ENCODE results near the gene WDFY1.

The WDFY1 gene

GRCh38 chr2:223944703-223945531, at the start of gene WDFY1:
TSS of gene WDFY1 (minus strand) at chr2:223945335. CDS start at chr2:223945284, 51 bp downstream.
- DNase-seq (ENCODE audit: low spot score): peak; percentile 95

- DNase-seq (ENCODE audit: low spot score): no peak
Measured at GRCh38 chr2:223994562-223995162, 49.5 kb upstream of the WDFY1 start.

GRCh38 chr2:223993634-223994232, 48.6 kb upstream of the WDFY1 start:
- peak; percentile 81 for DNase-seq (ENCODE audit: low spot score)

- no peak for DNase-seq (ENCODE audit: low spot score)
Measured at GRCh38 chr2:223991611-223992010, 46.5 kb upstream of the WDFY1 start.

GRCh38 chr2:223989856-223990232, 44.7 kb upstream of the WDFY1 start:
- no peak for DNase-seq (ENCODE audit: low spot score)

GRCh38 chr2:223989206-223989855, 44.2 kb upstream of the WDFY1 start:
- no peak for DNase-seq (ENCODE audit: low spot score)

- no peak for DNase-seq (ENCODE audit: low spot score)
Measured at GRCh38 chr2:223981241-223981640, 36.1 kb upstream of the WDFY1 start.

GRCh38 chr2:223980803-223981202, 35.7 kb upstream of the WDFY1 start:
- DNase-seq (ENCODE audit: low spot score): no peak

- DNase-seq (ENCODE audit: low spot score): no peak
Measured at GRCh38 chr2:223980397-223980735, 35.2 kb upstream of the WDFY1 start.

GRCh38 chr2:223979730-223980396, 34.7 kb upstream of the WDFY1 start:
- DNase-seq (ENCODE audit: low spot score): no peak

- no peak for DNase-seq (ENCODE audit: low spot score)
Measured at GRCh38 chr2:223978451-223978850, 33.3 kb upstream of the WDFY1 start.

GRCh38 chr2:223976635-223977226, 31.6 kb upstream of the WDFY1 start:
- DNase-seq (ENCODE audit: low spot score): no peak

GRCh38 chr2:223973606-223974005, 28.5 kb upstream of the WDFY1 start:
- no peak for DNase-seq (ENCODE audit: low spot score)

GRCh38 chr2:223972656-223973102, 27.5 kb upstream of the WDFY1 start:
- DNase-seq (ENCODE audit: low spot score): no peak

GRCh38 chr2:223971731-223972130, 26.6 kb upstream of the WDFY1 start:
- DNase-seq (ENCODE audit: low spot score): no peak

- DNase-seq (ENCODE audit: low spot score): peak; percentile 29
Measured at GRCh38 chr2:223970343-223971128, 25.4 kb upstream of the WDFY1 start.

GRCh38 chr2:223969856-223970255, 24.7 kb upstream of the WDFY1 start:
- peak; percentile 20 for DNase-seq (ENCODE audit: low spot score)

GRCh38 chr2:223969315-223969714, 24.2 kb upstream of the WDFY1 start:
- DNase-seq (ENCODE audit: low spot score): no peak

- DNase-seq (ENCODE audit: low spot score): no peak
Measured at GRCh38 chr2:223967981-223968380, 22.8 kb upstream of the WDFY1 start.

GRCh38 chr2:223959688-223960087, 14.6 kb upstream of the WDFY1 start:
- peak; percentile 43 for DNase-seq (ENCODE audit: low spot score)

Data from AG08395 (cell line).